Calu3 (cell line): ENCODE results near the gene RIN3. TPM values are rescaled to one million over a fixed set of nuclear protein-coding genes. Genes with fewer than 3 reads are reported as not detected.

Experiments used
- BruUV-seq: library from RNA; stranded (reverse); fragments of 400-500 nt; replicated peaks from 2 replicates; lab custom pipeline; 2021; lab: Mats Ljungman, UMichigan
- CTCF ChIA-PET: fragments of 300-600 bp; sonication (Branson Sonifier 250); formaldehyde crosslinking; loops from one replicate; lab custom pipeline; 2022; ENCODE audit warnings: antibody characterized with exemption; lab: Charles Lee
- DNase-seq: peaks from one replicate; pipeline ENCODE4 v3.0.0; 2022
- H3K27ac Mint-ChIP-seq: one replicate; pipeline ENCODE4 v1.8.0; 2022; ENCODE audit warnings: mixed read lengths; ENCODE audit not compliant: unreplicated experiment
- H3K27me3 Mint-ChIP-seq: one replicate; pipeline ENCODE4 v1.8.0; 2022; ENCODE audit warnings: mixed read lengths; ENCODE audit not compliant: unreplicated experiment
- H3K36me3 Mint-ChIP-seq: one replicate; pipeline ENCODE4 v1.8.0; 2022; ENCODE audit warnings: mild to moderate bottlenecking, moderate library complexity, mixed read lengths; ENCODE audit not compliant: insufficient read depth, unreplicated experiment
- H3K4me1 Mint-ChIP-seq: one replicate; pipeline ENCODE4 v1.8.0; 2022; ENCODE audit warnings: mild to moderate bottlenecking, low read depth, mixed read lengths; ENCODE audit not compliant: unreplicated experiment
- H3K4me3 Mint-ChIP-seq: one replicate; pipeline ENCODE4 v1.8.0; 2022; ENCODE audit warnings: mild to moderate bottlenecking, low read depth, moderate library complexity, mixed read lengths; ENCODE audit not compliant: unreplicated experiment
- H3K9me3 Mint-ChIP-seq: one replicate; pipeline ENCODE4 v1.8.0; 2022; ENCODE audit warnings: low read depth, mixed read lengths; ENCODE audit not compliant: unreplicated experiment
- intact Hi-C: fragments of 100-400 bp; cut with micrococcal nuclease; formaldehyde crosslinking; loops from one replicate; pipeline ENCODE4 v1.10.0; 2022; ENCODE audit not compliant: unreplicated experiment
- total RNA-seq: library from RNA; stranded (reverse); gene quantifications from 2 replicates; pipeline ENCODE4 v1.2.3, GENCODE V29; 2022
- TF ChIP-seq, protein P1 (sequence below): fragments of 200-600 bp; IDR thresholded peaks from one replicate; pipeline ENCODE4 v1.8.0; 2022; ENCODE audit warnings: antibody characterized with exemption; ENCODE audit not compliant: unreplicated experiment

Gene RIN3
- total RNA-seq, 1 experiment from 2014 or later: 13.8 TPM

DNA sequence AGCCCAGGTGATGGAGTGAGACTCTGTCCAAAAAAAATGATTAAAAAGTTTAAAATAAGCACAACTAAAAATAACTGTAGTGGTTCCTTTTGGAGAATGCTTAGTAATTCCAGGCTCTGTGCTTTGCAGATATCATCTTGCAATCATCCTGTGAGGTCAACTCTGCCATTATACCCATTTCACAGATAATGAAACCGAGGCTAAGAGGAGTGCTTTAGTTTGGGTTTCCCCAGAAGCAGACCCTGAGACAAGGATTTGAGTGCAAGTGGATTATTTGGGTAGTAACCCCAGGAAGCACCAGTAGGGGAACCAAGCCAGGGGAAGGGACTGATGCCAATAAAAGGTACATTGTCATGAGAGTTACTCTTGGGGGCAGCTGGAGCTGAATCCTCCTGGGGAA lies 44.7 kb downstream of the RIN3 start:
- TF ChIP-seq, protein P1, sequence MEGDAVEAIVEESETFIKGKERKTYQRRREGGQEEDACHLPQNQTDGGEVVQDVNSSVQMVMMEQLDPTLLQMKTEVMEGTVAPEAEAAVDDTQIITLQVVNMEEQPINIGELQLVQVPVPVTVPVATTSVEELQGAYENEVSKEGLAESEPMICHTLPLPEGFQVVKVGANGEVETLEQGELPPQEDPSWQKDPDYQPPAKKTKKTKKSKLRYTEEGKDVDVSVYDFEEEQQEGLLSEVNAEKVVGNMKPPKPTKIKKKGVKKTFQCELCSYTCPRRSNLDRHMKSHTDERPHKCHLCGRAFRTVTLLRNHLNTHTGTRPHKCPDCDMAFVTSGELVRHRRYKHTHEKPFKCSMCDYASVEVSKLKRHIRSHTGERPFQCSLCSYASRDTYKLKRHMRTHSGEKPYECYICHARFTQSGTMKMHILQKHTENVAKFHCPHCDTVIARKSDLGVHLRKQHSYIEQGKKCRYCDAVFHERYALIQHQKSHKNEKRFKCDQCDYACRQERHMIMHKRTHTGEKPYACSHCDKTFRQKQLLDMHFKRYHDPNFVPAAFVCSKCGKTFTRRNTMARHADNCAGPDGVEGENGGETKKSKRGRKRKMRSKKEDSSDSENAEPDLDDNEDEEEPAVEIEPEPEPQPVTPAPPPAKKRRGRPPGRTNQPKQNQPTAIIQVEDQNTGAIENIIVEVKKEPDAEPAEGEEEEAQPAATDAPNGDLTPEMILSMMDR: no peak
- Mint-ChIP-seq H3K9me3 (no peaks in the 10 kb centered on the region), H3K36me3 (no peaks in the 10 kb centered on the region), H3K4me3 (no peak overlapping the region), H3K27me3 (no peaks in the 10 kb centered on the region), H3K4me1 (no peaks in the 10 kb centered on the region), H3K27ac (no peak overlapping the region)
- CTCF ChIA-PET: no interaction called here
- DNase-seq: no peak
- BruUV-seq: no TSS peak
- intact Hi-C loops: no loop called here

DNA sequence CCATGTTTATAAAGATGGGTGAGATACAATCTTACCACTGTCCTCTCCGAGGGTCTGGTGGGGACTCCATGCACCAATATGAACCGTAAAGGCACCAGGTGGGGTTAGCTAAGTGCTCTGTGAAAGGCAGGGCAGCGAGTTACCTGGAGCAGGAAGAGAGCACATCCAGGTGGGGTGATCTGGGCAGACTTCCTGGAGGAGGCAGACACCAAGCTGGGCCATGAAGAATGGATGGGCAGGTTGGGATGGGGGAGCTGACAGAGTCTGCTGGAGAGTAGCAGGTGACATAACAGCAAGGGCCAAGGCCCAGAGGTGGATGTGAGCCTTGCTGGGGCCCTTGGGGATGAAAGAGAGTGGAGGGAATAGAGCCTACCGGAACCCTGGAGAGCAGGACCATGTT lies 45.9 kb downstream of the RIN3 start:
- no TSS peak for BruUV-seq
- CTCF ChIA-PET: no interaction called here
- Mint-ChIP-seq H3K36me3 (no peaks in the 10 kb centered on the region), H3K4me3 (no peak overlapping the region), H3K27ac (no peak overlapping the region), H3K9me3 (no peaks in the 10 kb centered on the region), H3K27me3 (no peaks in the 10 kb centered on the region), H3K4me1 (peaks cover 10% of the 10 kb centered on the region)
- intact Hi-C loops: no loop called here
- TF ChIP-seq, protein P1: no peak
- no peak for DNase-seq

DNA sequence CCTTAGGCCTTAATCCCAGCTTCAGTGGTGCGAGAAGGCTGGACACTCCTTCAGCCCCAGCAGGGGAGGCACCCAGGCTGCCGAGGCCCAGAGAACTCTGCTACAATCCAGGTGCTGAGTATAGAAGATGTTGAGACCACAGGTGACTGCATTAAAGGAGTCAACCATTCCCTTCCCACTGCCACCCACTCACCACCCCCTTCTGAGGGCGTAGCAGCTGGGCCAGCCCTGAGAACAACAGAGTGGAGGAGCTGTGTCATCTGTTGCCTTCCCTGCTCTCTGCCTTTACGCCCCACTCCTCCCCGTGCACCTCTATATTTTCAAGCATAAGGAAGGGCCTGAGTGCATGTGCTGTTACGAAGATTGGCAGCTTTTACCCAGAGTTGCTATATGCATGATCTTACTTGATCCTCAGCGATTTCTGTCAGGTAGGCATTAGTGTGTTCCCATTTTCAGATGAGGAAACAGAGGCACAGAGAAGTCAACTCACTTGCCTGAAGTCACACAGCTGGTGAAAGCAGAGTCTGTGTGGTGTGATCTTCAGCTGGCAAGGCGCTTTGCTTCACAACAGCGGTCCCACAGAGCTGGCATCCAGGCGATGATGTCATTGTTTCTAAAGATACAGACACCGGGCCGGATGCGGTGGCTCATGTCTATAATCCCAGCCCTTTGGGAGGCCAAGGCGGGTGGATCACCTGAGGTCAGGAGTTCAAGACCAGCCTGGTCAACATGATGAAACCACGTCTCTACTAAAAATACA lies 46.7 kb downstream of the RIN3 start:
- Mint-ChIP-seq H3K27me3 (no peaks in the 10 kb centered on the region), H3K4me3 (no peak overlapping the region), H3K36me3 (no peaks in the 10 kb centered on the region), H3K9me3 (no peaks in the 10 kb centered on the region), H3K4me1 (peaks cover 18% of the 10 kb centered on the region), H3K27ac (no peak overlapping the region)
- intact Hi-C loops: no loop called here
- CTCF ChIA-PET: no interaction called here
- TF ChIP-seq, protein P1: no peak
- BruUV-seq: no TSS peak
- no peak for DNase-seq

DNA sequence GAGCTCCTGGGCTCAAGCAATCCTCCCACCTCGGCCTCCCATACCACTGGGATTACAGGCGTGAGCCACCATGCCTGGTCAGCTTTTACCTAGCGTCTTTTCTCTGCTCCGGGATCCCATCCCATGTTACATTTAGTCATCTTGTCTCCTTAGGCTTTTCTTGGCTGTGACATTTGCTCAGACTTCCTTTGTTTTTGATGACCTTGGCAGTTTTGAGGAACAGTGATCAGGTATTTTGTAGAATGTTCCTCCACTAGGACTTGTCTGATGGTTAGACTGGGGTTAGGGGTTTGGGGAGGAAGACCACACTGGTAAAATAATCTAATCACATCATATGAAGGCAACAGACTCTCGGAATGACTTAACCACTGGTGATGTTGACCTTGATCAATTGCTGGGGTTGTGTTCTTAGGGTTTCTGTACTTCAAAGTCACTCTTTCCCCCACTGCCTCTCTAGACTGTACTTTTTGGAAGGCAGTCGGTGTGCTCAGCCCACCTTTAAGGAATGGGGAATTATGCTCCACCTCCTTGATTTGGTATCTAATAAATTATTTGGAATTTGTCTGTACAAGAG lies 48.4 kb downstream of the RIN3 start:
- CTCF ChIA-PET: no interaction called here
- H3K9me3 Mint-ChIP-seq: no peaks in the 10 kb centered on the region
- no peak for DNase-seq
- H3K36me3 Mint-ChIP-seq: no peaks in the 10 kb centered on the region
- intact Hi-C loops: no loop called here
- no TSS peak for BruUV-seq
- H3K4me1 Mint-ChIP-seq: peaks cover 31% of the 10 kb centered on the region
- H3K27ac Mint-ChIP-seq: no peak overlapping the region
- H3K4me3 Mint-ChIP-seq: no peak overlapping the region
- no peaks in the 10 kb centered on the region for H3K27me3 Mint-ChIP-seq
- TF ChIP-seq, protein P1: no peak
